ENCODE results near the gene PRCD.

Gene PRCD, protein sequence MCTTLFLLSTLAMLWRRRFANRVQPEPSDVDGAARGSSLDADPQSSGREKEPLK

GRCh38 chr17:76539631-76540271 lies at the start of gene PRCD:
Gene PRCD (plus strand): TSS chr17:76540044. CDS start chr17:76540142, 98 bp downstream.
- no peak for DNase-seq (ENCODE audit: low spot score)

DNA sequence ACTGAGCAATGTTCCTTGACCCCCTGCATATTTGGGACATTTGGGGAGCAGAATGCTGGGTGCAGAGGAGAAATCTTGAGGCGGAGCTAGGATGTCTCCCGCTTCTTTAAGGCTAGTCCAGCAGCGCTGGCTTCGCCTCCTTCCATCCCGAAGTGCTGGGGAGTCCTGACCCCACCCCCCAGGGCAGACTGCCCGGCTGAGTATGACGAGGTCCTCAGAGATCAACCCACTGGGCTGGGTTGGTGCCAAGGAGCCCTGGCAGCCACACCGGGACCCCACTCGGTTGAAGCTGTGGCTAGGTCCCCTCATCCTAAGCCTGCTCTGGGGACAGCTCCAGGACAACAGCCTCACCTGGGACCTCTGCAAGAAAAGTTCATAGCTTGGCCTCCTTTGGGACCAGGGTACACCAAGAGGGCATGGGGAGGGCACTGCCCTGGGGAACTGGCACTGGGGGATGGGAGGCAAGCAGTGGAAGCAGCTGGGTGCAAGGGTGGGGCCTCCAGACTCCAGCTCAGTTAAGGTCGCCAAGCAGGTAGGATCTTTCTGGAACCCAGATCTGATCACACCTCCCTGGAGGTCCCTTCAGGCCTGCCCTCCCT lies 49.6 kb upstream of the PRCD start:
- DNase-seq (ENCODE audit: low spot score), result no peak

DNA sequence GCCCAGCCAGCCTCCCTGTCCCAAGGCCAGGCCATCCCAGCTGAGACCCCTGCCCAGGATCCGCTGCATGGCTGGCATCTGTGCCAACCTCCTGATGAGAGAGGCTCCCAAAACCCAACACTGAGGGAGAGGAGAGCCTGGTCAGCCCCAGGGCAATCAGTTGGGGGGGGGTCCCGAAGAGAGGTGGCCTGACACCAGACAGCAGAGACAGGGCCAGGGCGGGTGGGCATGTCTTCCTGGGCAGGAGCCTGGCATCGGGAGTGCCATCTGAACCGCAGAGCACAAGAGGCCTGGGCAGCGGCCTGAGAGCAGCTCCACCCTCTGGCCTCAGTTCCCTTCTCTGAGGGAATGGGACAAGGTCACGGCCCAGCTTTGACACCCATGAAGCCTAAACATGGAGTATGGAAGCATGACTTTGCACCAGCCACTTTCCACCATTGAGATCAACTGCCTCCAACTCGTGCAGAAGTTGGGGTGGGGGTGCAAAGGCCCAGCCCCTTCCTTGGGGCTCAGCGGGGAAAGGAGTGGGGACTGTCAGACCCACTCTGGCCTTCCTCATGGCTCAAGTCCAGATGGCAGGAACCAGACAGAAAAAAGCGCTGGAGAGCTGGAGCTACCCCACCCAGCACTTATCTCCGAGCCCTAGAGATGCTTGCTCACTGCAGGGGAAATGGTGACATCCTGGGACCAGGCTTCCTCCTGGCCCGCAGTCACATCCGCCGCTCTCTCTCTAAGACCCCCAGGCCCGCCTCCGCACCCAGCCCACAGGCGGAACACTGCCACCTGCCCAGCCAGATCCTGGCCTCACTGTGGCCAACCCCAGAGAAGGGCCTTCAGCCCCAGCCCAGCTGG lies 48.3 kb upstream of the PRCD start:
- no peak for DNase-seq (ENCODE audit: low spot score)

DNA sequence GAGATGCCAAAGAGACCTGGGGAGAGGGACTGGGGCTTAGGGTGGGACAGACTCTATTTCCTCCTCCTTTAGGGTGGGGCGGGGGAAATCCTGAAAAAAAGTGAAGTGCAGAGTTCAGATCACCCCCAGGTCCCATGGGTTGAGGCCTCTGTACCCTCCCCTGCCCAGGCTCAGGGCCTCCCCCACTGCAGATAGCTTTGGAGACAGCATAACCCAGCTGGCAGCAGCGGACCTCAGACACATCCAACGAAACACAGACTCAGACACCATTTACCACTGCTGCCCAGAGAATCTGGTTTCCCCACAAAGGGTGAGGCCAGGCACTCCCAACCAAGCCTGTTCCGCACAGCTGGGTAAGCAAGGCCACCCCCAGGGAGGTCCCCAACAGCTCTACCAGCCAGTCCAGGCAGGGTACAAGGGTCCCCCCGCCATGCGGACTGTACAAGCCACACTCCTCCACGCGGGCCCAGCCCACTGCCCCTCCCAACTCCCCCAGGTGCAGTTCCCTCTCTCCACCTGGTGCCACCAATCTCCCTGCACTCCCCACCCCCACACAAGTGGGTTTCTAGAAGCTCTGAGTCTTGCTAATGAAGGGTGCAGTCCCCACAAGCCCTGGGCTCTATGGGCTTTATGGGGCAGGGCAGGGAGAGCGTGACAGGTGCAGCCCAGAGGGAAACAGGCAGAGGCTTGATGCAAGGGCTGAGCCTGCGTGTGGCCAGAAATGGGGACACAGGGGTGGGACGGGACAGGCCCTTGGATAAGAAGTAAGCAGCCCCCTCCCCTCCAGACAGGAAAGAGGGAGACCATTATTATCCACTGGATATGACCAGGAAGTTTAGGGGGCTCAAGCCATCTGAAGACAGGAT lies 47.5 kb upstream of the PRCD start:
- DNase-seq (ENCODE audit: low spot score), result peak; percentile 15

- peak; percentile 87 for DNase-seq (ENCODE audit: low spot score)
These were observed 46.8 kb upstream of the PRCD start for GRCh38 chr17:76492989-76493501.

GRCh38 chr17:76493505-76494167 lies 46.2 kb upstream of the PRCD start:
- no peak for DNase-seq (ENCODE audit: low spot score)

DNA sequence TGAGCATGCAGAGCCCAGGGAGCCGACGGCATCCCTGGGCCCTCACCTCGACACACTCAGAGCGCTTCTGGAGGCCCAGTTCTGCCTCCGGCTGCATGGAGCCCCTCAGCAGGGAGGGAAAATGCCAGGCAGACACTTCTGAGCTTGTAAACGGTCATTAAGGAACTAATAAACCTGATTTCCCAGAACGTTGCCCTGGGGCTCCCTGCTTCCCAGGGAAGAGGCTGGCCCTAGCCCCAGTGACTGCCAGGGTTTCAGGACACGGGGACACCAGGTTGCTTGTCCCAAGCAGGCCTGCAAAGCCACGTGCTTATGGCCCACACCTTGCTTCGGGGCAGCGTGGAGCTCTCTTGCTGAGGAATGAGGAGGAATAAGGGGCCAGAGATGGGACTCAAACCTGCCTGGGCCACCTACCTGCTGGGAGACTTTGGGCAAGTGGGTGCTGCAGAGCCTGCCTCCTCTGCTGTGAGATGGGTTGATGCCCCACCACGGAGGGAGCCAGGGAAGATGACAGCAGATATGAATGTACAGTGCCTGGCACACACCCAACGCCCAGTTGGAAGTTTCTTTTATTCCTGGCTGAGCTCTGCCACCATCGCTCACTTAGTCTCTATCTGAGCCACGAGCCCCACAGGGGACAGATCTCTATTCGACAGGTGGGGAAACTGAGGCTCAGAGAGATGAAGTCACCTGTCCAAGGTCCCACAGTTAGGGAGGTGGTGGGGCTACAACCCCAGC lies 44.0 kb upstream of the PRCD start:
- DNase-seq (ENCODE audit: low spot score), result no peak

DNA sequence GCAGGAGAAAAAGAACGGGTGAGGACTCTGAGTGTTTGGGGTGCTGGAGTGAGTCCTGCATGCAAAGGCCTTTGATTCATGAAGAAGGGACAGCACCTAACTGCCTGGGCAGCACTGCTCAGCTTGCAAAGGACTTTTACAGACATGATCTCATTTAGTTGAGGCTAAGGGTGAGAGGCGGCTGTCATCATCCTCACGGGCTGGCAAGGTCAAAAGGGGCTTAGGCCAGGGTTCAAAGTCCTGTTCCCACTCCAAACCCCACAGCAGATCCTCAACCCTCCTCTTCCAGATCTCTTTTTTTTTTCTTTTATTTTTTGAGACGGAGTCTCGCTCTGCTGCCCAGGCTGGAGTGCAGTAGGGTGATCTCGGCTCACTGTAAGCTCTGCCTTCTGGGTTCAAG lies 43.4 kb upstream of the PRCD start:
- DNase-seq (ENCODE audit: low spot score), result peak; percentile 25

- DNase-seq (ENCODE audit: low spot score), result no peak
These were observed 42.2 kb upstream of the PRCD start for GRCh38 chr17:76497699-76497978.

DNA sequence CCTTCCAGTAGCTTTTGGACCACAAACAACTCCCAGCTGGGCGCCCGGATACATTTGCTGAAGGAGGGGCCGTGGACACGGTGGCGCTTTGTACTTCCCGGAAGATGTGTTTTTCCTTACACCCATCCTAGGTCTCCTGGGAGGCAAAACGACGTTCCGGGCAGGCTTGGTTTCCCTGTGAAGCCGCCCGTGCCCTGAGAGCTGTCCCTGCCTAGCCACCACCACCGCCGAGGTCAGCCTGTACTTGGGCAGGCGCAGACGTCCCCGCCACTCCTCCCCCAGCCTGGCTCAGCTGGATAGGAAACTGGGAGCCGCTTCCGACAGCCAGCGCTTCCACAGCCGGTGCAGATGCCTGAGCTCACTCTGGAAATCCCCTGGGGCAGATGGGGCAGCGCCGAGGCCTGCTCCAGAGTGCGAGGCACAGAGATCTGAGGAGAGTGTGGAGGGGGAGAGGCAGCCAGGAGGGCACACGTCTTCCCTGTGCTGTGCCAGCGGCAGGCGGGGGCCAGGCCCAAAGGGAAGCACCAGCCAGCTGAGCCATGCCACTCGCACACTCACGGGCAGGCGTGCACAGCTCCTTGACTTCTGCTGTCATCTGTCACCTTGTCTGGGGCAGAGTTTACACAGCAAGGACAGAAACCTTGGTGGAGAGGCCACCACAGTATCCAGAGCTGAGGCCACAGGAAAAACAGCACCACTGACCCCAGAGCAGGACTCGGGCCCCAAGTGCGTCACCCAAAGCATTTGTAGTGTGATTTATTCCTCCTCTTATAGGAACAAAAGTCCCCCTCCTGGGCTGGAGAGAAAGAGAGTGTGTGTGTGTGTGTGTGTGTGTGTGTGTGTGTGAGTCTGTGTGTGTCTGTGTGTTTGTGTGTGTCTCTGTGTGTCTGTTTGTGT lies 41.6 kb upstream of the PRCD start:
- peak; percentile 98 for DNase-seq (ENCODE audit: low spot score)

DNA sequence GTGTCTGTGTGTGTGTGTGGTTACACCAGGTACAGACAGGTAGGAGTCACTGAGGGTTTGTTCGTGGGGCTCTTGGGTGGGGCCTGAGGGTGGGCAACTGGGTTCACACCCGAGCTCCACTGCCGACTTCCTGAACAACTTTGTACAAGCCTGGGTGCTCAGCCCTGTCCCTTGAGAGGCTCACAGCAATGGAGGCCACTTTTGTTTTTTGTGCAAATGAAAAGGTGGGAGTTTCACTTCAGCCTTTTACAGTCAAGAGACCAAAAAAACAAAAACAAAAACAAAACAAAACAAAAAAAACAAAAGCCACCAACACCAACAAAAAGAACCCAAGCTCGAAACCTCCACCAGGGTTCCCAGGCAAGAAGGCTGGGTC lies 41.0 kb upstream of the PRCD start:
- DNase-seq (ENCODE audit: low spot score), result no peak

- peak; percentile 79 for DNase-seq (ENCODE audit: low spot score)
These were observed 40.6 kb upstream of the PRCD start for GRCh38 chr17:76499267-76499667.

GRCh38 chr17:76500074-76500746 lies 39.6 kb upstream of the PRCD start:
- DNase-seq (ENCODE audit: low spot score), result peak; percentile 44

DNA sequence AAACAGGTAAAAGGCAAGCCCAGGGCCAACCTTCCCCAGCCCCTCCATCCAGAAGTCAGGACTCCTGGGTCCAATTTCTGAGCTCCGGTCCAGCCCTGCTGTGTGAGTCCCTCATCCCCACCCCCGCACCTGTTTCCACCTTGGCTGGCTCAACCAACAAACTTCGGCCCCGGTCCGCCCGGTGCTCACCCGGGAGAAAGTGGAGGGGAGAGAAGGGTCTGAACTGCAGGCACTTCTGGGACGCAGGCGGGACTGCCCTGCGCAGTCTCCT lies 39.2 kb upstream of the PRCD start:
- DNase-seq (ENCODE audit: low spot score), result no peak

DNA sequence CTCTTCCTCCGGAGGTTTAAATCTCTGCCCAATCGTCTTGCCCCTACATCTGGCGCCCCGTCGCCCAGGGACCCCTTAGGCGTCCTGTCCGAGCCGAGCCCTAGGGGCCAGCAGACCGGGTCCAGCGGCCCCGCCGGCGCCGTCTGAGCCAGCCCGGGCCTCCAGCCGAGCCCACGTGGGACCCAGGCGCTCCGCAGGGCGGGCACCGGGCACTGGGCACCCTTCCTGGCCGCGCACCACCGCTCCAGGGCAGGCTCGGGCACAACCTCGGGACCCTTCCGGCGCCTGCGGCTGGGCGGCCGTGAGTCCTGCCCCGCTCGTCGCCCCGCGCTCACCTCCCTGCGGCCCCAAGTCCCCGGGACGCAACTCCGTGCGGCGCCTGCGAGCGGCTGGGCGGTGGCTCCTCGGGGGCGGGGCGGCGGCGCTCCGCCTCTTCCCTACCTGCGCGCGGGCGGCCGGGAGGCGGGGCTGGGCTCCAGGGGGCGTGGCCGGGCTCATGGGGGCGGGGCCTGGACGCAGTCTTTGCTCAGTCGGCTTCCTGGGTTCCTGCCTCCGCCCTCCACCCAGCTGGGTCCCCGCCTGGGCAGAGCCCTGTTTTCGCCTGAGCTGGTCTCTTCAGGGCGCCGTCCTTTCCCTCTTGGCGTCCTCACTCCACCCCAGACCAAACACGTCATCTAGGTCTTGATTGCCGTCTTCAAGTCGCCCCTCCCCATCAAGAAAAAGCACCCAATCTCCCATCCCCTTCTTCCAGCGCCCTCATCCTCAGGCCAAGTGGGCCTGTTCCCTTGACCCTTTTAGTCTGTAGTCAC lies 38.6 kb upstream of the PRCD start, which contains the start of gene RHBDF2:
Gene RHBDF2 (minus strand): TSS at position 406 of the 809 bp plus-strand sequence. CDS start 19,899 bp downstream, outside the sequence.
- peak; percentile 91 for DNase-seq (ENCODE audit: low spot score)

- no peak for DNase-seq (ENCODE audit: low spot score)
These were observed 38.0 kb upstream of the PRCD start for GRCh38 chr17:76501827-76502307.

DNA sequence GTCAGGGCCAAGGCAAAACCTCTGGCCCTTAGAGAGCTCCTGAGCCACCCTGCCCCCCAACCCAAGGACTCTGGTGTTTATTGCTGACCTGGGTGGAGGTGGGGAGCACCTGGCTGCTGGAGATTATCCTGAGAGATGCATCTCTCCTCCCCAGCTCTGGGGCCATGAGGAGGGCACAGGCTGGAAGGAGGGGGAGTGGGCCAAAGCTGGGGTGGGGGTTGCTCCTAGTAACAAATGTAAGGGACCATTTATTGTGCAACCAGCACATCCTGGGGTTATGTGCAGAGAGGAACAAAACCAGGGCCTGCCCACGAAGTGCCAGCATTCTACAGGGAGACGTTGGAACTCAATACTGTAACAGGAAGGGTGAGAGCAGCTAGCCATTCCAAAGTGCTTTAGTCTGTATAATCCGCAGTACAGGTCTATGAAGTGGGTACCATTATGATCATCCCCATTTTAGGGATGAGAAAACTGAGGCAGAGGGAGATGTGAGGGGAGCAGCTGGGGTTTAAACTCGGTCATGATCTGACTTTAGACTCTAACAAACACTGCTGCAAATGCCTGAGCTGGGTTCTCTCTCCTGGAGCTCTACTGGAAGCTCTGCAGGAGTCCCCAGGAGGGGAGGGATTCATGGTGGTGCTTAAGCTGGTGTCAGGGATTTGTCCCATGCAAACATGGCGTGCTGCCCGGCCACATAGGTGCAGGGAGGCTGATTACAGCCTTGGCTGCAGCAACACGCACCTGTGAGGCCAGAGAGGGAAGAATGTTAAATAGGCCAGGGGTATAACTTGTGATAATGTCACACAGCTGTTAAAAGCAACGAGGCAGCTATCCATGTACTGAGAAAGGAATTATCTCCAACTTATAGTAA lies 37.3 kb upstream of the PRCD start:
- DNase-seq (ENCODE audit: low spot score), result no peak
